Ascending aorta (tissue), 2 donors: Measurements from ENCODE around the gene XPNPEP2. TPM values are rescaled to one million over a fixed set of nuclear protein-coding genes. Genes with fewer than 3 reads are reported as not detected.
A peak's percentile ranks its signal among the peaks of the same experiment; 100 is the strongest.

Source experiments
- DNase-seq, 2 donors: peaks; one replicate each; pipeline ENCODE4 v3.0.0-alpha.2; 2019; ENCODE audit warnings: low spot score in 2 of 2
- H3K27ac ChIP-seq, 2 donors: fragments of 200-600 bp; sonication (generic); one replicate each; pipeline ENCODE4 v1.5.1; 2016 to 2017; ENCODE audit warnings: mild to moderate bottlenecking in 1 of 2
- H3K27me3 ChIP-seq: fragments of 200-600 bp; sonication (generic); one replicate; pipeline ENCODE4 v1.5.1; 2017
- H3K36me3 ChIP-seq, 2 donors: fragments of 200-600 bp; sonication (generic); one replicate each; pipeline ENCODE4 v1.5.1; 2016
- H3K4me1 ChIP-seq, 2 donors: fragments of 200-600 bp; sonication (generic); one replicate each; pipeline ENCODE4 v1.5.1; 2016 to 2017; ENCODE audit warnings: mild to moderate bottlenecking in 1 of 2
- H3K4me3 ChIP-seq, 2 donors: fragments of 200-600 bp; sonication (generic); one replicate each; pipeline ENCODE4 v1.5.1; 2016 to 2017; ENCODE audit warnings: mild to moderate bottlenecking in 1 of 2
- H3K9me3 ChIP-seq, 2 donors: fragments of 200-600 bp; sonication (generic); one replicate each; pipeline ENCODE4 v1.5.1; 2016
- CTCF ChIP-seq, 3 experiments: fragments of 200-600 bp in 2 of 3; fragments of 450-650 bp in 1 of 3; sonication (generic) in 2 of 3; IDR thresholded peaks; one replicate each; pipeline ENCODE4 v1.5.1; 2016 to 2019; ENCODE audit warnings: antibody characterized with exemption in 3 of 3, mild to moderate bottlenecking in 1 of 3, moderate library complexity in 1 of 3
- intact Hi-C: fragments of 100-400 bp; cut with DNase I; formaldehyde crosslinking; loops from one replicate; pipeline ENCODE4 v1.15.1; 2023
- total RNA-seq: library from RNA; depleted of rRNA; stranded (reverse); fragments of >200 nt; gene quantifications from one replicate; pipeline ENCODE4 v1.1.0, GENCODE V29; 2016

The XPNPEP2 gene
- 7.7 TPM for total RNA-seq

GRCh38 chrX:129738466-129739308 lies at the start of gene XPNPEP2:
XPNPEP2 (plus strand) TSS chrX:129738979; CDS start chrX:129739214, 235 bp downstream.
- intact Hi-C loops = no loop called here

GRCh38 chrX:129689796-129690195 lies 49.0 kb upstream of the XPNPEP2 start:
- no peaks in the 10 kb centered on the region for H3K36me3 ChIP-seq
- H3K9me3 ChIP-seq = no peaks in the 10 kb centered on the region
- no peak overlapping the region for H3K4me3 ChIP-seq
- TF ChIP-seq CTCF (IDR thresholded peaks at IDR 0.05) = no peak
- intact Hi-C loops = no loop called here
- no peaks in the 10 kb centered on the region for H3K4me1 ChIP-seq
- DNase-seq = no peak
- H3K27me3 ChIP-seq = no peaks in the 10 kb centered on the region
- no peak overlapping the region for H3K27ac ChIP-seq

More at GRCh38 chrX:129738466-129739308, at the start of gene XPNPEP2:
- H3K27ac ChIP-seq = no peak within 1 kb of the TSS
- no peaks in the 10 kb centered on the region for H3K4me1 ChIP-seq
- no peak within 1 kb of the TSS for H3K4me3 ChIP-seq
- no peaks in the 10 kb centered on the region for H3K27me3 ChIP-seq
- H3K36me3 ChIP-seq = no peaks in the 10 kb centered on the region
- no peak for TF ChIP-seq CTCF (IDR thresholded peaks at IDR 0.05)
- DNase-seq = no peak
- no peaks in the 10 kb centered on the region for H3K9me3 ChIP-seq

GRCh38 chrX:129690435-129690834 lies 48.3 kb upstream of the XPNPEP2 start:
- intact Hi-C loops = no loop called here
- H3K27me3 ChIP-seq = no peaks in the 10 kb centered on the region
- no peak overlapping the region for H3K27ac ChIP-seq
- H3K4me3 ChIP-seq = no peak overlapping the region
- H3K36me3 ChIP-seq = no peaks in the 10 kb centered on the region
- no peaks in the 10 kb centered on the region for H3K9me3 ChIP-seq
- H3K4me1 ChIP-seq = no peaks in the 10 kb centered on the region
- DNase-seq = peak in 1 of 2 donors; percentile 63
- no peak for TF ChIP-seq CTCF (IDR thresholded peaks at IDR 0.05)

GRCh38 chrX:129693354-129693753 lies 45.4 kb upstream of the XPNPEP2 start:
- Histone ChIP-seq H3K36me3 (no peaks in the 10 kb centered on the region), H3K27ac (no peak overlapping the region), H3K9me3 (no peaks in the 10 kb centered on the region), H3K4me1 (no peaks in the 10 kb centered on the region), H3K4me3 (no peak overlapping the region), H3K27me3 (no peaks in the 10 kb centered on the region)
- intact Hi-C loops = no loop called here
- DNase-seq = no peak
- no peak for TF ChIP-seq CTCF (IDR thresholded peaks at IDR 0.05)

- Histone ChIP-seq H3K27ac (no peak overlapping the region), H3K4me3 (no peak overlapping the region), H3K36me3 (no peaks in the 10 kb centered on the region), H3K4me1 (no peaks in the 10 kb centered on the region), H3K9me3 (no peaks in the 10 kb centered on the region), H3K27me3 (no peaks in the 10 kb centered on the region)
- TF ChIP-seq CTCF (IDR thresholded peaks at IDR 0.05) = no peak
- DNase-seq = no peak
- intact Hi-C loops = no loop called here
Measured at GRCh38 chrX:129694805-129695204, 44.0 kb upstream of the XPNPEP2 start.
